ENCODE data around the gene RERE.

The RERE gene

DNA sequence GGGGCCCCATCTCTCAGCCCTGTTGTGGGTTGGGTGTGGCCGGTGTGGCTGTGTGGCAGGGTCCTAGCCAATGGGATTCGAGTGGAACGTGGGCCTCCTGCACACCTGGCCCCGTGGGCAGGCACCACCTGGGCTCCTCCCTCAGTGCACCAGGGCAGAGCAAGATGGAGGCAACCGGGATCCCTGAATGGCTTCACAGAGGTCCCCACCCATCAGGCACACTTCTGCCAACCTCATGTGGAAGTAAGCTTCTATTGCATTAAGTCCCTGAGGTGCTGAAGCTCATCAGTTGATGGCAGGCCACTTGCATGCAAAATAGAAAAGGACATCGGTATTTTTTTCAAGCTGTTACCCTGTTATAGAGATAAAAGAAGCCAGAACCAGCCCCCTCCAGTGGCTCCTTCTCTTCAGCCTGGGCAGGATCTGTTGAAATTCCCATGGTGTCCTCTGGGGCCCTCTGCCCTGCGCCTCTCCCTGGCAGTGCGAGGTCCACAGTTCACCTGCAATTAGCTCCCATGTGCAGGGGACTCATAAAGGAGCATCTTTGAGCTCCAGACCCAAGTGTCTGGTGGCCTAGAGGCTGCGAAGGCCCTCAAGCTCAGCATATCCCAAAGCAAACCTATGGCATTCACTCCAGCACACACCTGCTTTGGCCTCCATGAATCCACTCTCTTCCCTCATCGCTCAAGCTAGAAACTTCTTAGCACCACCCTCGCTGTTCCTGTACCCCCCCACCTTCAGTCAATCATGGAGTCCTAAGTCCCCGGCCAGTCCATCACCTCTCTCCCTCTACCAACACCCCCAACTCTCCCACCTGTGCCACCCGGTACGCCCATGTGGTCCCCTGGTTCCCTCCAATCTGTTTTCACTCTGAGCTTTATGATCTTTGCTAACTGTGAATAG, 501.6 kb downstream of the RERE start:
- H3K4me3 ChIP-seq (ENCODE audit: low read depth, low read length) = no peak overlapping the region
- H3K27ac ChIP-seq (ENCODE audit: extremely low read depth, low read depth, low read length) = no peak overlapping the region
- no peaks in the 10 kb centered on the region for H3K36me3 ChIP-seq (ENCODE audit: control insufficient read depth in 2 of 2, insufficient read depth in 1 of 2, low read length in 2 of 2)
- no peak for TF ChIP-seq ZFP69B (tag by site-specific recombination; IDR thresholded peaks at IDR 0.05)
- TF ChIP-seq, protein P1, sequence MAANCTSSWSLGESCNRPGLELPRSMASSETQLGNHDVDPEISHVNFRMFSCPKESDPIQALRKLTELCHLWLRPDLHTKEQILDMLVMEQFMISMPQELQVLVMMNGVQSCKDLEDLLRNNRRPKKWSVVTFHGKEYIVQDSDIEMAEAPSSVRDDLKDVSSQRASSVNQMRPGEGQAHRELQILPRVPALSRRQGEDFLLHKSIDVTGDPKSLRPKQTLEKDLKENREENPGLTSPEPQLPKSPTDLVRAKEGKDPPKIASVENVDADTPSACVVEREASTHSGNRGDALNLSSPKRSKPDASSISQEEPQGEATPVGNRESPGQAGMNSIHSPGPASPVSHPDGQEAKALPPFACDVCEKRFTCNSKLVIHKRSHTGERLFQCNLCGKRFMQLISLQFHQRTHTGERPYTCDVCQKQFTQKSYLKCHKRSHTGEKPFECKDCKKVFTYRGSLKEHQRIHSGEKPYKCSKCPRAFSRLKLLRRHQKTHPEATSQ (tag by site-specific recombination; IDR thresholded peaks at IDR 0.05) = no peak
- TF ChIP-seq, protein P2, sequence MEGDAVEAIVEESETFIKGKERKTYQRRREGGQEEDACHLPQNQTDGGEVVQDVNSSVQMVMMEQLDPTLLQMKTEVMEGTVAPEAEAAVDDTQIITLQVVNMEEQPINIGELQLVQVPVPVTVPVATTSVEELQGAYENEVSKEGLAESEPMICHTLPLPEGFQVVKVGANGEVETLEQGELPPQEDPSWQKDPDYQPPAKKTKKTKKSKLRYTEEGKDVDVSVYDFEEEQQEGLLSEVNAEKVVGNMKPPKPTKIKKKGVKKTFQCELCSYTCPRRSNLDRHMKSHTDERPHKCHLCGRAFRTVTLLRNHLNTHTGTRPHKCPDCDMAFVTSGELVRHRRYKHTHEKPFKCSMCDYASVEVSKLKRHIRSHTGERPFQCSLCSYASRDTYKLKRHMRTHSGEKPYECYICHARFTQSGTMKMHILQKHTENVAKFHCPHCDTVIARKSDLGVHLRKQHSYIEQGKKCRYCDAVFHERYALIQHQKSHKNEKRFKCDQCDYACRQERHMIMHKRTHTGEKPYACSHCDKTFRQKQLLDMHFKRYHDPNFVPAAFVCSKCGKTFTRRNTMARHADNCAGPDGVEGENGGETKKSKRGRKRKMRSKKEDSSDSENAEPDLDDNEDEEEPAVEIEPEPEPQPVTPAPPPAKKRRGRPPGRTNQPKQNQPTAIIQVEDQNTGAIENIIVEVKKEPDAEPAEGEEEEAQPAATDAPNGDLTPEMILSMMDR (tag by site-specific recombination; IDR thresholded peaks at IDR 0.05) = peak; percentile 51; the same call in 1 of the 2 replicates
- no peak for TF ChIP-seq ATF2 (tag by site-specific recombination; IDR thresholded peaks at IDR 0.05; ENCODE audit: low read depth)
- TF ChIP-seq ZNF837 (tag by site-specific recombination; IDR thresholded peaks at IDR 0.05) = no peak
- no peak for TF ChIP-seq SETDB1 (IDR thresholded peaks at IDR 0.05; ENCODE audit: insufficient read length, low read length)
- no peak for TF ChIP-seq ZNF548 (tag by site-specific recombination; IDR thresholded peaks at IDR 0.05)
- no peak for TF ChIP-seq ZNF311 (tag by site-specific recombination; IDR thresholded peaks at IDR 0.05; ENCODE audit: borderline replicate concordance)
- TF ChIP-seq ZNF341 (tag by site-specific recombination; IDR thresholded peaks at IDR 0.05; ENCODE audit: low read depth) = peak; percentile 66; the same call in 1 of the 2 replicates
- TF ChIP-seq ZNF654 (tag by site-specific recombination; IDR thresholded peaks at IDR 0.05; ENCODE audit: low read depth) = no peak
- TF ChIP-seq ZNF549 (tag by site-specific recombination; IDR thresholded peaks at IDR 0.05) = no peak
- TF ChIP-seq ZBTB1 (tag by site-specific recombination; IDR thresholded peaks at IDR 0.05) = no peak
- peak; percentile 67 for TF ChIP-seq ZNF10 (tag by site-specific recombination; IDR thresholded peaks at IDR 0.05)
- no peaks in the 10 kb centered on the region for H3K9me3 ChIP-seq (ENCODE audit: control insufficient read depth, insufficient read depth, low read depth, low read length)
- POLR2A ChIA-PET = interaction anchor here (1.2 to 1.8 kb wide), 3 partner anchors 31 to 302 kb away, joined by 4 to 8 read pairs (median 5); partner anchors contain the start of gene ERRFI1
- no peaks in the 10 kb centered on the region for H3K4me1 ChIP-seq (ENCODE audit: control insufficient read depth, insufficient read depth, low read length)
- CTCF ChIA-PET = interaction anchor here (0.5 to 7.3 kb wide), 24 partner anchors 8 to 647 kb away, joined by 3 to 169 read pairs (median 7); partner anchors contain the start of gene ERRFI1

- Histone ChIP-seq H3K4me3 (ENCODE audit: low read depth, low read length) (no peak overlapping the region), H3K36me3 (ENCODE audit: control insufficient read depth in 2 of 2, insufficient read depth in 1 of 2, low read length in 2 of 2) (no peaks in the 10 kb centered on the region), H3K4me1 (ENCODE audit: control insufficient read depth, insufficient read depth, low read length) (no peaks in the 10 kb centered on the region), H3K27ac (ENCODE audit: extremely low read depth, low read depth, low read length) (no peak overlapping the region), H3K9me3 (ENCODE audit: control insufficient read depth, insufficient read depth, low read depth, low read length) (no peaks in the 10 kb centered on the region)
- CTCF ChIA-PET = interaction anchor here (0.6 to 7.3 kb wide), 48 partner anchors 9 to 647 kb away, joined by 3 to 169 read pairs (median 5); partner anchors contain the start of gene ERRFI1
- POLR2A ChIA-PET = interaction anchor here (0.6 to 1.8 kb wide), 6 partner anchors 110 to 353 kb away, joined by 3 to 8 read pairs (median 4); partner anchors contain the start of genes ERRFI1 and PARK7
- TF ChIP-seq ZEB2 (tag by site-specific recombination; IDR thresholded peaks at IDR 0.05) (0 out of 2 replicates have a peak, but pooled peaks have one; percentile 19), ZNF2 (tag by site-specific recombination; IDR thresholded peaks at IDR 0.05) (peak; percentile 43; the same call in 1 of the 2 replicates), ZBTB21 (tag by site-specific recombination; IDR thresholded peaks at IDR 0.05) (no peak), ZNF707 (tag by site-specific recombination; IDR thresholded peaks at IDR 0.05) (no peak), ZNF292 (tag by site-specific recombination; IDR thresholded peaks at IDR 0.05; ENCODE audit: borderline replicate concordance, low read depth) (no peak), ZNF391 (tag by site-specific recombination; IDR thresholded peaks at IDR 0.05; ENCODE audit: borderline replicate concordance, low read depth) (peak; percentile 67; the same call in 1 of the 2 replicates), ZNF184 (tag by site-specific recombination; IDR thresholded peaks at IDR 0.05) (0 out of 2 replicates have a peak, but pooled peaks have one; percentile 12), ZNF239 (tag by site-specific recombination; IDR thresholded peaks at IDR 0.05) (no peak), SALL2 (tag by site-specific recombination; IDR thresholded peaks at IDR 0.05; ENCODE audit: borderline replicate concordance) (no peak), ZNF202 (tag by site-specific recombination; IDR thresholded peaks at IDR 0.05; ENCODE audit: borderline replicate concordance) (no peak), ZNF555 (tag by site-specific recombination; conservative IDR thresholded peaks at IDR 0.05) (no peak), KLF8 (tag by site-specific recombination; IDR thresholded peaks at IDR 0.05) (0 out of 2 replicates have a peak, but pooled peaks have one; percentile 34)
- TF ChIP-seq, protein P3, sequence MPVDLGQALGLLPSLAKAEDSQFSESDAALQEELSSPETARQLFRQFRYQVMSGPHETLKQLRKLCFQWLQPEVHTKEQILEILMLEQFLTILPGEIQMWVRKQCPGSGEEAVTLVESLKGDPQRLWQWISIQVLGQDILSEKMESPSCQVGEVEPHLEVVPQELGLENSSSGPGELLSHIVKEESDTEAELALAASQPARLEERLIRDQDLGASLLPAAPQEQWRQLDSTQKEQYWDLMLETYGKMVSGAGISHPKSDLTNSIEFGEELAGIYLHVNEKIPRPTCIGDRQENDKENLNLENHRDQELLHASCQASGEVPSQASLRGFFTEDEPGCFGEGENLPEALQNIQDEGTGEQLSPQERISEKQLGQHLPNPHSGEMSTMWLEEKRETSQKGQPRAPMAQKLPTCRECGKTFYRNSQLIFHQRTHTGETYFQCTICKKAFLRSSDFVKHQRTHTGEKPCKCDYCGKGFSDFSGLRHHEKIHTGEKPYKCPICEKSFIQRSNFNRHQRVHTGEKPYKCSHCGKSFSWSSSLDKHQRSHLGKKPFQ (tag by site-specific recombination; IDR thresholded peaks at IDR 0.05) = no peak
Measured at GRCh38 chr1:8314346-8315280, 502.8 kb downstream of the RERE start.

Data from HEK293 (cell line).